WTC11 (cell line): Measurements from ENCODE around the gene PLCL2. TPM values are rescaled to one million over a fixed set of nuclear protein-coding genes. Genes with fewer than 3 reads are reported as not detected.

Experiments used
- ATAC-seq: fragments of 200-7000 bp; cut with Tn5 transposase; 2 replicates; pipeline ENCODE4 v1.10.0; 2021; ENCODE audit warnings: mild to moderate bottlenecking, moderate library complexity
- CTCF ChIA-PET: fragments of 300-600 bp; sonication (Branson Sonifier 250); formaldehyde crosslinking; loops from one replicate; lab custom pipeline; 2021; ENCODE audit warnings: antibody characterized with exemption; lab: Charles Lee
- POLR2A ChIA-PET: fragments of 350-600 bp; sonication (Branson Sonifier 250); formaldehyde crosslinking; loops from one replicate; lab custom pipeline; 2021; ENCODE audit warnings: antibody characterized with exemption; lab: Charles Lee
- DNase-seq: peaks from one replicate; pipeline ENCODE4 v3.0.0; 2021; ENCODE audit warnings: low spot score
- H3K27ac Mint-ChIP-seq: 2 replicates; pipeline ENCODE4 v1.8.0; 2021; ENCODE audit warnings: mixed read lengths
- H3K27me3 Mint-ChIP-seq: 2 replicates; pipeline ENCODE4 v1.8.0; 2021; ENCODE audit warnings: low read depth, mild to moderate bottlenecking, moderate library complexity, mixed read lengths
- H3K36me3 Mint-ChIP-seq: 2 replicates; pipeline ENCODE4 v1.8.0; 2021; ENCODE audit warnings: mixed read lengths
- H3K4me1 Mint-ChIP-seq: 2 replicates; pipeline ENCODE4 v1.8.0; 2022; ENCODE audit warnings: mixed read lengths
- H3K4me3 Mint-ChIP-seq: 2 replicates; pipeline ENCODE4 v1.8.0; 2021; ENCODE audit warnings: mild to moderate bottlenecking, moderate library complexity, mixed read lengths
- H3K9me3 Mint-ChIP-seq: 2 replicates; pipeline ENCODE4 v1.8.0; 2021; ENCODE audit warnings: mixed read lengths
- ATF1 ChIP-seq: sonication (generic); formaldehyde crosslinking; IDR thresholded peaks from 2 replicates; pipeline ENCODE4 v1.8.1; 2023; ENCODE audit warnings: mild to moderate bottlenecking, moderate library complexity, missing genetic modification reagents
- ATF3 ChIP-seq: sonication (generic); formaldehyde crosslinking; conservative IDR thresholded peaks from 2 replicates; pipeline ENCODE4 v1.8.1; 2022; ENCODE audit warnings: mild to moderate bottlenecking, missing genetic modification reagents
- ATF6 ChIP-seq: sonication (generic); formaldehyde crosslinking; IDR thresholded peaks from 2 replicates; pipeline ENCODE4 v1.8.1; 2023; ENCODE audit warnings: mild to moderate bottlenecking, missing genetic modification reagents
- ELF4 ChIP-seq: sonication (generic); formaldehyde crosslinking; IDR thresholded peaks from 2 replicates; pipeline ENCODE4 v1.8.1; 2022; ENCODE audit warnings: low read depth, mild to moderate bottlenecking, moderate library complexity, missing genetic modification reagents
- FOXP1 ChIP-seq: sonication (generic); formaldehyde crosslinking; IDR thresholded peaks from 2 replicates; pipeline ENCODE4 v1.8.0; 2022; ENCODE audit warnings: missing genetic modification reagents, mild to moderate bottlenecking, moderate library complexity, borderline replicate concordance
- GTF2I ChIP-seq: fragments of 250-450 bp; sonication (Bioruptor Pico); conservative IDR thresholded peaks from 2 replicates; pipeline ENCODE4 v1.4.0; 2021; ENCODE audit warnings: mild to moderate bottlenecking
- JAZF1 ChIP-seq: fragments of 250-450 bp; sonication (Bioruptor Pico); IDR thresholded peaks from 2 replicates; pipeline ENCODE4 v1.9.0; 2021; ENCODE audit warnings: moderate library complexity, mild to moderate bottlenecking, inconsistent platforms
- KAT7 ChIP-seq: sonication (generic); formaldehyde crosslinking; IDR thresholded peaks from 2 replicates; pipeline ENCODE4 v1.8.1; 2023; ENCODE audit warnings: missing genetic modification reagents, mild to moderate bottlenecking, borderline replicate concordance
- MLX ChIP-seq: sonication (generic); formaldehyde crosslinking; IDR thresholded peaks from 2 replicates; pipeline ENCODE4 v1.8.1; 2023; ENCODE audit warnings: mild to moderate bottlenecking, missing genetic modification reagents, moderate library complexity
- NFATC4 ChIP-seq: fragments of 250-450 bp; sonication (Bioruptor Pico); IDR thresholded peaks from 2 replicates; pipeline ENCODE4 v1.9.0; 2021; ENCODE audit warnings: mild to moderate bottlenecking
- NR3C1 ChIP-seq: sonication (generic); formaldehyde crosslinking; conservative IDR thresholded peaks from 2 replicates; pipeline ENCODE4 v1.8.1; 2023; ENCODE audit warnings: low read depth, mild to moderate bottlenecking, missing genetic modification reagents
- SMAD4 ChIP-seq: sonication (generic); formaldehyde crosslinking; IDR thresholded peaks from 2 replicates; pipeline ENCODE4 v1.8.0; 2022; ENCODE audit warnings: mild to moderate bottlenecking, missing genetic modification reagents
- TCF7 ChIP-seq: sonication (generic); formaldehyde crosslinking; IDR thresholded peaks from 2 replicates; pipeline ENCODE4 v1.8.0; 2022; ENCODE audit warnings: mild to moderate bottlenecking, low read depth, missing genetic modification reagents, moderate library complexity
- TEAD1 ChIP-seq: sonication (generic); formaldehyde crosslinking; IDR thresholded peaks from 2 replicates; pipeline ENCODE4 v1.8.0; 2022; ENCODE audit warnings: mild to moderate bottlenecking, missing genetic modification reagents
- ZNF423 ChIP-seq: fragments of 250-450 bp; sonication (Bioruptor Pico); IDR thresholded peaks from 2 replicates; pipeline ENCODE4 v2.1.2; 2022; ENCODE audit warnings: mild to moderate bottlenecking, moderate library complexity
- ZNF671 ChIP-seq: fragments of 250-450 bp; sonication (Bioruptor Pico); IDR thresholded peaks from 2 replicates; pipeline ENCODE4 v1.8.0; 2021; ENCODE audit warnings: mild to moderate bottlenecking
- total RNA-seq: library from RNA; stranded (reverse); gene quantifications from 3 replicates; pipeline ENCODE4 v1.2.3, GENCODE V29; 2021
- TF ChIP-seq, protein P1 (sequence below): sonication (generic); formaldehyde crosslinking; IDR thresholded peaks from 2 replicates; pipeline ENCODE4 v1.8.1; 2022; ENCODE audit warnings: mild to moderate bottlenecking, missing genetic modification reagents, moderate library complexity, borderline replicate concordance
- TF ChIP-seq, protein P2 (sequence below): sonication (generic); formaldehyde crosslinking; IDR thresholded peaks from 2 replicates; pipeline ENCODE4 v1.8.0; 2023; ENCODE audit warnings: mild to moderate bottlenecking, missing genetic modification reagents
- TF ChIP-seq, protein P3 (sequence below): sonication (generic); formaldehyde crosslinking; IDR thresholded peaks from 2 replicates; pipeline ENCODE4 v1.8.0; 2022; ENCODE audit warnings: missing genetic modification reagents

PLCL2 gene
- total RNA-seq, 1 experiment from 2014 or later, result 11.8 TPM

DNA sequence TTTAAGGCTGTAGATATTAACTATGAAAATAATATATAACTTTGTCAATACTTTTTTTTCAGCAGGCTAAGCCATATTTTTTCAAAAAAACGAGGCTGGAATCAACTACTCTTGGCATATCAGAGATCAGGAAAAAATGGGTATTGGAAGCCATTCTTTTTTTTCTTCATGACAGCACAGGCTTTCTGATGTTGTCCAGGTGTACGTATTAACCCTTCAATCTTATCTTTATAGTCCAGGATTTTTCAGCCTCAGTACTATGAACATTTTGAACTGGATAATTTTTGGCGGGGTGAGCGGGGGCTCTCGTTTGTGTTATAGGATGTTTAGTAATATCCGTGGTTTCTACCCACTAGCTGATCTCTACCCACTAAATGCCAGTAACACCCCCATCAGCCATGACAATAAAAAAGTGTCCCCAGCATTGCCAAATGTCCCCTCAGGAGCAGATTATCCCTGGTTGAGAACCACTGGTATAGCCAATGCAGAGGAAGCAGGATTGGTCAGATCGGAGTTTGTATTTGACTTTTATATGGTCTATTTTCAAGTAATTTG lies 52.0 kb downstream of the PLCL2 start (continued):
- TF ChIP-seq KAT7 (CRISPR knock-in tag), result no peak
- no peak for TF ChIP-seq TCF7 (CRISPR knock-in tag)
- TF ChIP-seq ATF6 (CRISPR knock-in tag), result no peak

DNA sequence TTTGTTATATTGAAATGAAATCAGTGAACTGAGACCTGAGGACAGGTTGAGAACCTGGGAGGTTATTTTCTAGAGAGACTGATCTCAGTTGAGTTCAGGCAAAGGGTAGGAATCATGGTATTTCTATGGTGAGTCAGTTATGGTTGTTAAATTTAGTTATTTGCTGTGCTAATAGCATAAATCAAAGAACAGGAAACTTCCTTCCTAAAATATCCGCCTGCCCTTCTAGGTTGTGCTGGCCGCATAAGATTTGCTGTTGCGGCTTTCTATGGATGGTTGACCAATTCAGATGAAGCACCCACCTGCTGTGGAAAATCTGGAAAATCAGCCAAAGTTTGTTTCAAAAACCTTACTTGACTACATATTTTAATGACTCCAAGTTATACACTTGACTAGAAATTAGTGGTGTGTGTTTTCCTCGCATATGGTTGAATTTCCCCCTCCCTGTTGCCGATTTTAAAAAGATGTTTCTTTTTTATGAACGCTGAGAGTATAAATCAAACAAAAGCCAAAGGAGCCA lies 52.6 kb downstream of the PLCL2 start:
- DNase-seq, result no peak
- POLR2A ChIA-PET, result no interaction called here
- Mint-ChIP-seq H3K4me1 (peaks cover 35% of the 10 kb centered on the region), H3K4me3 (no peak overlapping the region), H3K9me3 (no peaks in the 10 kb centered on the region), H3K27ac (no peak overlapping the region), H3K27me3 (no peaks in the 10 kb centered on the region), H3K36me3 (no peaks in the 10 kb centered on the region)
- ATAC-seq, result no peak
- no peak for TF ChIP-seq JAZF1
- no peak for TF ChIP-seq ATF3 (CRISPR knock-in tag)
- TF ChIP-seq FOXP1 (CRISPR knock-in tag), result no peak
- no peak for TF ChIP-seq MLX (CRISPR knock-in tag)
- TF ChIP-seq TEAD1, result no peak
- TF ChIP-seq SMAD4, result no peak
- TF ChIP-seq ATF1 (CRISPR knock-in tag), result no peak
- TF ChIP-seq KAT7 (CRISPR knock-in tag), result no peak
- CTCF ChIA-PET, result no interaction called here

DNA sequence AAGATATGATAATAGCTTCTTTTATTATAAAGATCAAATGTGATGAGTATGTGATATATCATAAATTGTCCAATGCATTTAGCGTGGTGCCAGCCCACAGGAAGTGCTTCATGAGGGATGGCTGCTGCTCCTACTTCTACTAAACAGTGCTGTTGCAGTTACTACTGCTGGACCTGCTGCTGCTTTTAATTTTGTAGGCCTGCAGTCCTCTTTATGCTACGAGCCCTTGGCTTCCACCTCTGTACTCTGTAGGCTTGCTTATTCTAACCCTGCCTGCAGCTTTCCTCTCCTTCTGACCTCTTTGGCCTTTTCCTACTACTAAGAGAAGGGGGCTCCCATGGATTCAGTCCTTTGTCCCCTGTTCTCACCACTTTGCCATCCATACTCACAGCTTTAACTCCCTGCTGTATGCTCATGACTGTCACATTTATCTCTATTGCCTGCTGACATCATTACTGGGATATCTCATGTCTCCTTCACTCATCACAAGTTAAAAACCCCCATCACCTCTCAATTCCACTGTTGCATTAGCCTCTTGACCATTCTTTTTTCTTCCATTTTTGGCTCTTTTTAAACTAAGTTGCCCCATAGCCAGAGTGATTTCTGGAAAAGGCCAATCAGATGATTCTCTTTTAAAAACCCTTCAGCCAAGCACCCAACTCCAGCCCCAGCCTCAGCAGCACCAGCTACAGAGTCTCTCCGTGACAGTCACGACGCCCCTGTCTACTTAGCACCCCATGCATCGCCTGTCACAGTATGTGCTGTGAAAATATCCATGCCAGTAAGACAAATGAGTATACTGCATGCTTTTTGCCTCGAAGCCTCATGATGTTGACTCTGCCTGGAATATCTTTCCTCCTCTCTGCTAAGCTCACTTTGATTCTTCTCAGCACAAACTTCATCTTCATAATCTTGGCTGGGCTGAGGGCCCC lies 56.3 kb downstream of the PLCL2 start:
- POLR2A ChIA-PET, result no interaction called here
- H3K4me3 Mint-ChIP-seq, result no peak overlapping the region
- H3K9me3 Mint-ChIP-seq, result no peaks in the 10 kb centered on the region
- no peaks in the 10 kb centered on the region for H3K27me3 Mint-ChIP-seq
- CTCF ChIA-PET, result no interaction called here
- peaks cover 20% of the 10 kb centered on the region for H3K4me1 Mint-ChIP-seq
- DNase-seq, result no peak
- H3K36me3 Mint-ChIP-seq, result no peaks in the 10 kb centered on the region
- ATAC-seq, result no peak
- H3K27ac Mint-ChIP-seq, result no peak overlapping the region
- TF ChIP-seq, protein P1, sequence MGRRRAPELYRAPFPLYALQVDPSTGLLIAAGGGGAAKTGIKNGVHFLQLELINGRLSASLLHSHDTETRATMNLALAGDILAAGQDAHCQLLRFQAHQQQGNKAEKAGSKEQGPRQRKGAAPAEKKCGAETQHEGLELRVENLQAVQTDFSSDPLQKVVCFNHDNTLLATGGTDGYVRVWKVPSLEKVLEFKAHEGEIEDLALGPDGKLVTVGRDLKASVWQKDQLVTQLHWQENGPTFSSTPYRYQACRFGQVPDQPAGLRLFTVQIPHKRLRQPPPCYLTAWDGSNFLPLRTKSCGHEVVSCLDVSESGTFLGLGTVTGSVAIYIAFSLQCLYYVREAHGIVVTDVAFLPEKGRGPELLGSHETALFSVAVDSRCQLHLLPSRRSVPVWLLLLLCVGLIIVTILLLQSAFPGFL (CRISPR knock-in tag), result no peak
- TF ChIP-seq NR3C1, result no peak
- no peak for TF ChIP-seq MLX (CRISPR knock-in tag)
- TF ChIP-seq ZNF671 (CRISPR knock-in tag), result no peak
- TF ChIP-seq JAZF1, result no peak
- TF ChIP-seq ZNF423 (CRISPR knock-in tag), result no peak
- no peak for TF ChIP-seq NFATC4 (CRISPR knock-in tag)
- TF ChIP-seq, protein P2, sequence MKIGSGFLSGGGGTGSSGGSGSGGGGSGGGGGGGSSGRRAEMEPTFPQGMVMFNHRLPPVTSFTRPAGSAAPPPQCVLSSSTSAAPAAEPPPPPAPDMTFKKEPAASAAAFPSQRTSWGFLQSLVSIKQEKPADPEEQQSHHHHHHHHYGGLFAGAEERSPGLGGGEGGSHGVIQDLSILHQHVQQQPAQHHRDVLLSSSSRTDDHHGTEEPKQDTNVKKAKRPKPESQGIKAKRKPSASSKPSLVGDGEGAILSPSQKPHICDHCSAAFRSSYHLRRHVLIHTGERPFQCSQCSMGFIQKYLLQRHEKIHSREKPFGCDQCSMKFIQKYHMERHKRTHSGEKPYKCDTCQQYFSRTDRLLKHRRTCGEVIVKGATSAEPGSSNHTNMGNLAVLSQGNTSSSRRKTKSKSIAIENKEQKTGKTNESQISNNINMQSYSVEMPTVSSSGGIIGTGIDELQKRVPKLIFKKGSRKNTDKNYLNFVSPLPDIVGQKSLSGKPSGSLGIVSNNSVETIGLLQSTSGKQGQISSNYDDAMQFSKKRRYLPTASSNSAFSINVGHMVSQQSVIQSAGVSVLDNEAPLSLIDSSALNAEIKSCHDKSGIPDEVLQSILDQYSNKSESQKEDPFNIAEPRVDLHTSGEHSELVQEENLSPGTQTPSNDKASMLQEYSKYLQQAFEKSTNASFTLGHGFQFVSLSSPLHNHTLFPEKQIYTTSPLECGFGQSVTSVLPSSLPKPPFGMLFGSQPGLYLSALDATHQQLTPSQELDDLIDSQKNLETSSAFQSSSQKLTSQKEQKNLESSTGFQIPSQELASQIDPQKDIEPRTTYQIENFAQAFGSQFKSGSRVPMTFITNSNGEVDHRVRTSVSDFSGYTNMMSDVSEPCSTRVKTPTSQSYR (CRISPR knock-in tag), result no peak
- TF ChIP-seq, protein P3, sequence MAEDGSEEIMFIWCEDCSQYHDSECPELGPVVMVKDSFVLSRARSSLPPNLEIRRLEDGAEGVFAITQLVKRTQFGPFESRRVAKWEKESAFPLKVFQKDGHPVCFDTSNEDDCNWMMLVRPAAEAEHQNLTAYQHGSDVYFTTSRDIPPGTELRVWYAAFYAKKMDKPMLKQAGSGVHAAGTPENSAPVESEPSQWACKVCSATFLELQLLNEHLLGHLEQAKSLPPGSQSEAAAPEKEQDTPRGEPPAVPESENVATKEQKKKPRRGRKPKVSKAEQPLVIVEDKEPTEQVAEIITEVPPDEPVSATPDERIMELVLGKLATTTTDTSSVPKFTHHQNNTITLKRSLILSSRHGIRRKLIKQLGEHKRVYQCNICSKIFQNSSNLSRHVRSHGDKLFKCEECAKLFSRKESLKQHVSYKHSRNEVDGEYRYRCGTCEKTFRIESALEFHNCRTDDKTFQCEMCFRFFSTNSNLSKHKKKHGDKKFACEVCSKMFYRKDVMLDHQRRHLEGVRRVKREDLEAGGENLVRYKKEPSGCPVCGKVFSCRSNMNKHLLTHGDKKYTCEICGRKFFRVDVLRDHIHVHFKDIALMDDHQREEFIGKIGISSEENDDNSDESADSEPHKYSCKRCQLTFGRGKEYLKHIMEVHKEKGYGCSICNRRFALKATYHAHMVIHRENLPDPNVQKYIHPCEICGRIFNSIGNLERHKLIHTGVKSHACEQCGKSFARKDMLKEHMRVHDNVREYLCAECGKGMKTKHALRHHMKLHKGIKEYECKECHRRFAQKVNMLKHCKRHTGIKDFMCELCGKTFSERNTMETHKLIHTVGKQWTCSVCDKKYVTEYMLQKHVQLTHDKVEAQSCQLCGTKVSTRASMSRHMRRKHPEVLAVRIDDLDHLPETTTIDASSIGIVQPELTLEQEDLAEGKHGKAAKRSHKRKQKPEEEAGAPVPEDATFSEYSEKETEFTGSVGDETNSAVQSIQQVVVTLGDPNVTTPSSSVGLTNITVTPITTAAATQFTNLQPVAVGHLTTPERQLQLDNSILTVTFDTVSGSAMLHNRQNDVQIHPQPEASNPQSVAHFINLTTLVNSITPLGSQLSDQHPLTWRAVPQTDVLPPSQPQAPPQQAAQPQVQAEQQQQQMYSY (CRISPR knock-in tag), result no peak
- no peak for TF ChIP-seq ELF4 (CRISPR knock-in tag)
- no peak for TF ChIP-seq GTF2I (CRISPR knock-in tag)
